NCI-H1105 treated with DMSO at 0.1 percent for 48 hours (cell line): ENCODE data around the gene AMACR.
"Not testable (repeated sequence)": the region's sequence is repeated elsewhere in the genome, so short reads cannot be mapped to it uniquely, and the experiment has no call there.

Experiments
- DNase-seq: peaks from one replicate; lab custom pipeline; 2025; lab: John Stamatoyannopoulos, UW

AMACR gene

DNA sequence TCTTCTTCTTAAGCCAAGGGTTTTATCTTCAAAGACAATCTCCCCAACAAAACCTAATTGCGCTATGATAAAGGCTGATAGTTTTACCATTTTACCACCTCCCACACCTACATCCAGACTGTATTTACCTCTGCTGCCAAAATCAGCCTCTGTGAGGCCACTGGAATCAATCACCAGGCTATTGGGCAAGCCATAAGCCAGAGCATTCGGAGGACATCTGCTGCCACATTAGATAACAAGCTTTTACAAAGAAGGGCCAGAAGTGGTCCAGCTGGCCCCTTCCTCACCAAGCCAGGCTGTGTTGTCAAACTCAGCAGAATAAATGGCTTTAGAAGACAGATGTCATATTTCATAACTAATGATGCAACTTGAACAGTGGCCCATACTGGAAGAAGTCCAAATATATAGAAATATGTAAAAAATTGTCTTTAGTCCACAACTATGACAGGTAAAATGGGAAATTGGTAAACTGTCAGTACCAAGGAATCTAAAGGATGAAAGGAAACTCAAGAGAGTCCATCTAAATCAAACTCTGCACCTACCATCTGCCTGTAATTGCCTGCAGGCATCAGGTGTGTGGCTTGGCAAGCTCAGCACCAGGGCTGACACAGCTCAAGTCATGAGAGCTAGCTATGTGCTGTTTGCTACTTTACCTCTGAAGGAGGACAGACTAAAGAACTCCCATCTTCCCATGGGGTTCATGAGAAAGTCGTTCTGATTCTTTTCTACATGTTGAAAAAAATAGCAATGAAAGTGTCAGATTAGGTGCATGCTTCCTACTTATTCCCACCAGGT is 39.4 kb downstream of the AMACR start:
- DNase-seq, result no peak

DNA sequence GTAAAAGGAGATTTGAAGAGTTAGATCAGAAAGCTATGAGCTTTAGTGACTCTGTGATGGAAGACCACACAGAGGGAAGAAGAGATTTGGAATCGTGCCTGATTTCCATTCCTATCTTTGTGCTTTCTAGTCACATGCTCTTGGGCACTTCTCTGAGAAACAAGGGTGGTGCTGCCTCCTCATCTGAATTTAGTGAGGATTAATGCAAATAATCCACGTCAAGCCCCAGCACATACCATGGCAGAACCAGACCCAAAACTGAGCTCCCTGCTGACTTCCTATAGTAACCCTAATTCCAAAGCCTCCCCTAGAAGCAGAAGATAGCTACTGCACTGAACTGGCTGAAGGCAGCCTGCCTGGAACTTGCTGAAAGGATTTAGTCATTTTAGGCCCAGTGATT is 41.0 kb downstream of the AMACR start:
- no peak for DNase-seq

DNA sequence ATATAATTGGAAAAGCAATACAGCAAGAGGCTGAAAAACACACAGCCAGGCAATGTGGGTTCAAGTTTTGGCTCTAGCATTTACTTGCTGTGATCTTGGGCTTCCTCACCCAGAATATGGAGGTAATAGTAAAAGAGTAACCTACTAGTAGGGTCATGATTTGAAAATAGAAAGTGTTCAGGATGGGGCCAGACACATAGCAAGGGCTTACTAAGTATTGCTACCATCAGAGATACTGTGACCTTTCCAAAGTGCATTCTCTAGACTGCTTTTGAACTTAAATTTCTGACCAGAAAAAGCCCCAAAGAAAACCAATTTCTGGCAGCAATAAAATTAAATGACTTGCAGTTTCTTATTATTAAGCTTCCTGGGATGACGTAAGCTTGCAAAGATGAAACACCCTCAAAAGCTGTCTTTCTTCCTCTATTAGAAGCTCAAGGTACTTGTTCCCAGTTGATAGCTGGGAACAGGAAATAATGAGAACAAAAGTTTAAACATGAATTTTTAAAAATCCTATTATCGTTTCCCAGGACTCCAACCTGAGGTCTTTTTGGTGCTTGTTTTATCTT is 43.6 kb downstream of the AMACR start:
- no peak for DNase-seq

DNA sequence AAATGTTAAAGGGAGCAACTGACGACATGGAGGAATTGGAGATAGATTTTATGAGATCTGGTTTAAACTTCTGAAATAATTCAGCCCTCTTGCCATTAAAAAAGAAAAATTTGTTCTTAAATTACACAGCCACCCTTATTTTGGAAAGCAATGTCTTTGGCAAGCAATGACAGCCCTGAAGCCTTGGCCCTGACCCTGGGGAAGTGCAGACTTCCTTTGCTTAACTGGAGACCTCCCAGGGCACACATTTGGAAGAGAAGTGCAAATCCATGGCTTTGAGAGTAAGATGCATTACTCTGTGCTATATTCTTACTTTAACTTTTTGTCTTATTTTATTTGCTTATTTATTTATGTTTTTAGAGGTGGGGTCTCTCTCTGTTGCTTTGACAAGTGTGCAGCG is 49.7 kb downstream of the AMACR start:
- no peak for DNase-seq

DNA sequence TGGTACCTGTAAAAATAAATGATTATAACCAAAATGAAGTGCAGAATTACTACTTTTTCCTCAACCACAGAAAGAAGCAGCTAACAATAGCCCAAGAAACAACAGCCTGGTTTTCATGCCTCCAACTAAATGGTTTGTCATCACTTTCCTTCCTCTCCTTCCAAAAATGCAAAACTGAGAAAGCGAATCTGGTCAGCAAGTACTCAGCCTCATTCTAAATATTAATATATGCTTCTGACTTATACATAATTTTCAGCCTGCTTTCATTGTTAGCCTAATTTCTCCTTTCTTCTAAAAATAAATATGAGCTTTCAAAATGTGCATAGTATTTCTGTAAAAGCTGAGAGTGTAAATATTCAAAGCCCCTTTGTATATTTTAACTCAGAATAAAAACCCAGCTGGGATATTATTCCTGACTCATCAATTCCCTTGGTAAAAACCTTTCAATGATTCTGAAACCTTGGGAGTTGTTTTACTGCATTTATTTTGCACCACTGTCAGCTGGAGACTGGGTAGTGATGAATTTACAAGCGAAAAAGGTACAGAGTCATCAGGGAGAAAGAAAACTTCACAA is 50.2 kb downstream of the AMACR start:
- DNase-seq, result no peak

DNA sequence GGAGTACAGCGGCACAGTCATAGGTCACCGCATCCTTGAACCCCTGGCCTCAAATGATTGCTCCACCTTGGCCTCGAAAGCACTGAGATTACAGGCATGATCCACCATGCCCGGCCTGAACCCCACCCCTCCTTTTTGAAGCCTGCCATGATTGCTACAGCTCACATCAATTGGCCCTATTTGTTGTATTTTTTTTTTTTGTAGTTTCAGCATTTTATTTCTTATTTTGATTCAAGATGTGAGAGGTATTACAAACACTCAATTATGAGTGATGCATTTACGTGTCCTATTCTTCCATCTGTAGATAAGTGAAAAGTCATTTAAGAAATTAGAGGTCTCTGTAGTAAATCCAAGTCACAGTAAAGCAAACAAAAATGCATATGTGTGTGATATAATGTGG is 55.7 kb downstream of the AMACR start:
- DNase-seq, result not testable (repeated sequence)

DNA sequence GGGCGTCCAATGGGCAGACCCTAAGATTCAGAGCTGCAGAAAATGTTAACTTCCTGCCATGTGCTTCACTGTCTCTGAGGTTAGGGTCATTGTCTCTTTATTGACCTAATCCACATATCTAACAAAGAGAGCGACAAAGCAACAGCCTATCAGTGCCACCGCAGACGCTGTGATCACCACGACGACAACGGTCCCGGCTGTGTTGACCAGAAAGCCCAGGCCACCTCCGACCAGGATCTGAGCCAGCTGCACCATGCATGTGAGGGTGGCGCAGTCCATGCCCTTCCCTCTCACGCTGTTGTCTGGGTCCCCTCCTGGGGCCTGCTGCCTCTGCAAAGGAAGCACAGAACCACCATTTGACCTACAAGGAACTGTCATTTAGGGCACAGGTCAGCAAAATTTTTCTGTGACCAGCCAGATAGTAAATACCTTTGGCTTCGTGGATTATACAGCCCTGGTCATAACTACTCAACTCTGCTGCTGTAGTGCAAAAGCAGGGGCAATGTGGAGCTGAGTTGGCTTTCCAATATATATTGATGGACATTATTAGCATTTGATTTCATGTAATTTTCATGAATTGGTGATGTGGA is 63.2 kb downstream of the AMACR start:
- DNase-seq, result no peak

DNA sequence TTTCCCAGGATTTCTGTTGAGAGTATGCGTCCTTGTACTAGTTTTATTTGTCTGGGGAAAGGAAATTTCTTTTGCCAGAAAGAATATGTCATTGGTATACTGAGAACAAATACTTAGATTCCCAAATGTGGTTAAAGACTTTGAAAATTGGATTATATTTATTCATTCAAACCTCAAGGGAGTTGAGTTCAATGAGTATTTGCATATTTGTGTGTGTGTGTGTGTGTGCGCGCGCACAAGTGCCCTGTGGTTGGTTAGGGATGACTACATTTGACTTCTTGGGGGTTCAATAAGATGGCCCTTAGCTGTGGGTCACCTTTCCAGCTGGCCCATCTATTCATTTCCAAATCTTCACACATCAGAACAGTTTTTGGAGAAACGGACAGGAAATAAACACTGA is 66.8 kb downstream of the AMACR start:
- DNase-seq, result no peak

DNA sequence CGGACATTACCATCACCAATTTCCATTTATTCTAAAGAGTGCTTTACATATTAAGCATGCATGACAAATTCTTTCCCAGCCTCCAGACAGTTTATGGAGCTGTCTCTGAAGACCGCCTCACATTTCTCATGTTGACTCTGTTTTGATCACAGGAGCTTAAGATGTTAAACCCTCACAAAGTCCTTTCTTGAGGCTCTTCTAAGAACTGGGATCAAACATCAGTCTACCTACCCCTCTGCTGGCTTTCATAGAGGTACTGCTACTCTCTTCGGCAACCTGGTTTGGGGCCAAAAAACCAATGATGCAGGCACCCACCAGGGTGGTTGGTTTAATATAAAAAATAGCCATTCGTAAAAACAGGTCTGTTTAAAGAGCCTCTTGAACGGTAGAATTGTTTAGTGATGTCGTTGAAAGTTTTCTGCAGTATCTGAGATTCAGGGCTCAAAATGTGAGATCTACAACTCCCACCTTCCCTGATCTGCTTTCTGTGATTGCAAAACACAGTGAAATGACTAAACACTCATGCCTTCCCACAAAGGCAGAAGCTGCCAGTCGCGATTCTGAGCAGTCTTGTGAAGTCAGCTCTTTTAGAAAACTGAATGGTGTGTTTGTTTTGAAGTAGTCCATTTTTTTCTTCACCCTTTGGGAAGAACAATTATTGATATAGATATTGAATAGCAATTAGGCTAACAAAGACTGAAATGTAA is 68.1 kb downstream of the AMACR start:
- DNase-seq, result no peak

DNA sequence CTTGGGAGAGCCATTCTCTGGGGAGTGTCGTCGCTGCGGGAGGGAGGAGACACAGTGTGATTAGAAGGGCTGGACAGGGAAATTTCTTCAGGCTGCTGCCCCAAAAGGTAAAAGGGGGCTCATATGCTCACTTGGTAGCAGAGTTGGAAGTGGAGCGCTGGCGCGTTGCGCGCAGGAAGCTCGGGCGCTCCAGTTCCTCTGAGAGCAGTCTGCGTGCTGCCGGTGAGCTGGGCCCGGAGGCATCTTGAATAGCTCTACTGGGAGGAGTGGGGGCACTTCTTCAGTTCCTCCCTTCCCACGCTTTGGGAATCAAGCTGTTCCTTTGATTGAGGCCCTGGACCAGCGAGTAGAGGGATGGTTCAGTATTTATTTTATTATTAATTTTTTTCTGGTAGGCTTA is 69.0 kb downstream of the AMACR start:
- DNase-seq, result no peak

DNA sequence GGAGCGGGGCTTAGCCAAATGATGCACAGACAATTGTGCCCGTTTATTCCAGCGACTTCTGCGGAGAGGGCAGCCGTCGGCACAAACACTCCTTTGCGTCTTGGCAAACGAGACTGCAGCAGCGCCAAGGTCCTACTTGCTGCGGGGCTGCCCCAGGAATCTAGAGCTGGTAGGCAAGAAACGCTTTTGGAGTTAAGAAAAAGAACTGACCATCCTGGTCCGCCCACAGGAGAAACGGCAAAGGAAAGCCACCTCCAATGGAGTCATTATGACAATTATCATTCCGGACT is 69.4 kb downstream of the AMACR start:
- DNase-seq, result no peak

DNA sequence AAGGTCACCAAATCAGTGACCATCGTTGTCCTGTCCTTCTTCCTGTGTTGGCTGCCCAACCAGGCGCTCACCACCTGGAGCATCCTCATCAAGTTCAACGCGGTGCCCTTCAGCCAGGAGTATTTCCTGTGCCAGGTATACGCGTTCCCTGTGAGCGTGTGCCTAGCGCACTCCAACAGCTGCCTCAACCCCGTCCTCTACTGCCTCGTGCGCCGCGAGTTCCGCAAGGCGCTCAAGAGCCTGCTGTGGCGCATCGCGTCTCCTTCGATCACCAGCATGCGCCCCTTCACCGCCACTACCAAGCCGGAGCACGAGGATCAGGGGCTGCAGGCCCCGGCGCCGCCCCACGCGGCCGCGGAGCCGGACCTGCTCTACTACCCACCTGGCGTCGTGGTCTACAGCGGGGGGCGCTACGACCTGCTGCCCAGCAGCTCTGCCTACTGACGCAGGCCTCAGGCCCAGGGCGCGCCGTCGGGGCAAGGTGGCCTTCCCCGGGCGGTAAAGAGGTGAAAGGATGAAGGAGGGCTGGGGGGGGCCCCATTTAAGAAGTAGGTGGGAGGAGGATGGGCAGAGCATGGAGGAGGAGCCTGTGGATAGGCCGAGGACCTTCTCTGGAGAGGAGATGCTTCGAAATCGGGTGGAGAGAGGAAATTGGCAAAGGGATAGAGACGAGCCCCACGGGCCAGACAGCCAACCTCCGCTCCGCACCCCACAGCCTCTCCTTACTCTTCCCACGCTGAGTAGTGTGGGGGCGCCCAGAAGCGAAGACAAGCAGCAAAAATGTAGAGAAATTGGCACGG is 69.9 kb downstream of the AMACR start:
- DNase-seq, result no peak

DNA sequence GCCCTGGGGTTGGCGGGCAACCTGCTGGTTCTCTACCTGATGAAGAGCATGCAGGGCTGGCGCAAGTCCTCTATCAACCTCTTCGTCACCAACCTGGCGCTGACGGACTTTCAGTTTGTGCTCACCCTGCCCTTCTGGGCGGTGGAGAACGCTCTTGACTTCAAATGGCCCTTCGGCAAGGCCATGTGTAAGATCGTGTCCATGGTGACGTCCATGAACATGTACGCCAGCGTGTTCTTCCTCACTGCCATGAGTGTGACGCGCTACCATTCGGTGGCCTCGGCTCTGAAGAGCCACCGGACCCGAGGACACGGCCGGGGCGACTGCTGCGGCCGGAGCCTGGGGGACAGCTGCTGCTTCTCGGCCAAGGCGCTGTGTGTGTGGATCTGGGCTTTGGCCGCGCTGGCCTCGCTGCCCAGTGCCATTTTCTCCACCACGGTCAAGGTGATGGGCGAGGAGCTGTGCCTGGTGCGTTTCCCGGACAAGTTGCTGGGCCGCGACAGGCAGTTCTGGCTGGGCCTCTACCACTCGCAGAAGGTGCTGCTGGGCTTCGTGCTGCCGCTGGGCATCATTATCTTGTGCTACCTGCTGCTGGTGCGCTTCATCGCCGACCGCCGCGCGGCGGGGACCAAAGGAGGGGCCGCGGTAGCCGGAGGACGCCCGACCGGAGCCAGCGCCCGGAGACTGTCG is 70.7 kb downstream of the AMACR start:
- DNase-seq, result no peak

DNA sequence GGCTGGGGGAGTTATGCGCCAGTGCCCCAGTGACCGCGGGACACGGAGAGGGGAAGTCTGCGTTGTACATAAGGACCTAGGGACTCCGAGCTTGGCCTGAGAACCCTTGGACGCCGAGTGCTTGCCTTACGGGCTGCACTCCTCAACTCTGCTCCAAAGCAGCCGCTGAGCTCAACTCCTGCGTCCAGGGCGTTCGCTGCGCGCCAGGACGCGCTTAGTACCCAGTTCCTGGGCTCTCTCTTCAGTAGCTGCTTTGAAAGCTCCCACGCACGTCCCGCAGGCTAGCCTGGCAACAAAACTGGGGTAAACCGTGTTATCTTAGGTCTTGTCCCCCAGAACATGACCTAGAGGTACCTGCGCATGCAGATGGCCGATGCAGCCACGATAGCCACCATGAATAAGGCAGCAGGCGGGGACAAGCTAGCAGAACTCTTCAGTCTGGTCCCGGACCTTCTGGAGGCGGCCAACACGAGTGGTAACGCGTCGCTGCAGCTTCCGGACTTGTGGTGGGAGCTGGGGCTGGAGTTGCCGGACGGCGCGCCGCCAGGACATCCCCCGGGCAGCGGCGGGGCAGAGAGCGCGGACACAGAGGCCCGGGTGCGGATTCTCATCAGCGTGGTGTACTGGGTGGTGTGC is 71.4 kb downstream of the AMACR start, which contains the start of gene RXFP3:
TSS of gene RXFP3 (plus strand) at position 6 of the 636 bp plus-strand sequence. CDS start at position 361, 355 bp downstream.
- DNase-seq, result no peak
